Natural killer cell (primary cell): ENCODE data around the gene TANGO2. TPM values are rescaled to one million over a fixed set of nuclear protein-coding genes. Genes with fewer than 3 reads are reported as not detected.

Source experiments
- ATAC-seq, 3 donors: fragments of 150-1000 bp in 2 of 3; fragments of 200-7000 bp in 1 of 3; cut with Tn5 transposase; 1 replicate in 1 of 3; 2 replicates in 2 of 3; pipeline ENCODE4 v1.10.0; 2021; ENCODE audit warnings: mild to moderate bottlenecking in 2 of 3, moderate library complexity in 2 of 3
- DNase-seq, 2 donors: peaks; one replicate each; pipeline versions ENCODE4 v3.0.0 to v3.0.0-alpha.2; 2013 to 2021; ENCODE audit warnings: mixed read lengths in 1 of 2
- H3K27ac ChIP-seq: one replicate; pipeline ENCODE4 v1.5.1; 2013; ENCODE audit warnings: mild to moderate bottlenecking, low read length
- H3K27me3 ChIP-seq: one replicate; pipeline ENCODE4 v1.6.1; 2013; ENCODE audit warnings: low read length; ENCODE audit not compliant: control insufficient read depth, insufficient read depth
- H3K36me3 ChIP-seq: one replicate; pipeline ENCODE4 v1.6.1; 2013; ENCODE audit warnings: low read length; ENCODE audit not compliant: control insufficient read depth, insufficient read depth
- H3K4me1 ChIP-seq: one replicate; pipeline ENCODE4 v1.6.1; 2013; ENCODE audit warnings: low read length; ENCODE audit not compliant: control insufficient read depth, insufficient read depth
- H3K4me3 ChIP-seq: one replicate; pipeline ENCODE4 v1.5.1; 2013; ENCODE audit warnings: low read length
- H3K9me3 ChIP-seq: one replicate; pipeline ENCODE4 v1.6.1; 2013; ENCODE audit warnings: low read length; ENCODE audit not compliant: control insufficient read depth, insufficient read depth
- H3K27ac Mint-ChIP-seq, 2 donors: one replicate each; pipeline ENCODE4 v1.8.0; 2022; ENCODE audit warnings: mild to moderate bottlenecking in 2 of 2, mixed read lengths in 2 of 2, moderate library complexity in 1 of 2
- H3K27me3 Mint-ChIP-seq, 2 donors: one replicate each; pipeline ENCODE4 v1.8.0; 2022; ENCODE audit warnings: low read depth in 2 of 2, mixed read lengths in 2 of 2
- H3K36me3 Mint-ChIP-seq: one replicate; pipeline ENCODE4 v1.8.0; 2022; ENCODE audit warnings: mixed read lengths
- H3K4me1 Mint-ChIP-seq, 2 donors: one replicate each; pipeline ENCODE4 v1.8.0; 2022; ENCODE audit warnings: mixed read lengths in 2 of 2
- H3K4me3 Mint-ChIP-seq: one replicate; pipeline ENCODE4 v1.8.0; 2022; ENCODE audit warnings: mild to moderate bottlenecking, moderate library complexity, mixed read lengths
- H3K9me3 Mint-ChIP-seq, 2 donors: one replicate each; pipeline ENCODE4 v1.8.0; 2022; ENCODE audit warnings: mixed read lengths in 2 of 2
- CTCF ChIP-seq: fragments of 200-600 bp; IDR thresholded peaks from one replicate; pipeline ENCODE4 v1.8.0; 2022; ENCODE audit warnings: antibody characterized with exemption
- WGBS: methylation state at CpG from one replicate; pipeline ENCODE4 v1.1.7; 2013; ENCODE audit warnings: missing lambda C conversion rate; ENCODE audit not compliant: insufficient coverage; 5-methylcytosine and 5-hydroxymethylcytosine counted together
- intact Hi-C: fragments of 100-400 bp; cut with micrococcal nuclease; formaldehyde crosslinking; loops from one replicate; pipeline ENCODE4 v1.14.2; 2022
- total RNA-seq, 4 donors: library from RNA; stranded (reverse); fragments of 120-200 nt in 1 of 4; gene quantifications; one replicate each; pipeline versions ENCODE4 v1.2.3 to v1.2.4, GENCODE V29; 2013 to 2022

TANGO2 gene
- total RNA-seq, 3 donors from 2014 or later (not counting 1 experiment from before 2014, with no cell fraction given), result 33.3 to 53.0 (median 46.2) TPM

DNA sequence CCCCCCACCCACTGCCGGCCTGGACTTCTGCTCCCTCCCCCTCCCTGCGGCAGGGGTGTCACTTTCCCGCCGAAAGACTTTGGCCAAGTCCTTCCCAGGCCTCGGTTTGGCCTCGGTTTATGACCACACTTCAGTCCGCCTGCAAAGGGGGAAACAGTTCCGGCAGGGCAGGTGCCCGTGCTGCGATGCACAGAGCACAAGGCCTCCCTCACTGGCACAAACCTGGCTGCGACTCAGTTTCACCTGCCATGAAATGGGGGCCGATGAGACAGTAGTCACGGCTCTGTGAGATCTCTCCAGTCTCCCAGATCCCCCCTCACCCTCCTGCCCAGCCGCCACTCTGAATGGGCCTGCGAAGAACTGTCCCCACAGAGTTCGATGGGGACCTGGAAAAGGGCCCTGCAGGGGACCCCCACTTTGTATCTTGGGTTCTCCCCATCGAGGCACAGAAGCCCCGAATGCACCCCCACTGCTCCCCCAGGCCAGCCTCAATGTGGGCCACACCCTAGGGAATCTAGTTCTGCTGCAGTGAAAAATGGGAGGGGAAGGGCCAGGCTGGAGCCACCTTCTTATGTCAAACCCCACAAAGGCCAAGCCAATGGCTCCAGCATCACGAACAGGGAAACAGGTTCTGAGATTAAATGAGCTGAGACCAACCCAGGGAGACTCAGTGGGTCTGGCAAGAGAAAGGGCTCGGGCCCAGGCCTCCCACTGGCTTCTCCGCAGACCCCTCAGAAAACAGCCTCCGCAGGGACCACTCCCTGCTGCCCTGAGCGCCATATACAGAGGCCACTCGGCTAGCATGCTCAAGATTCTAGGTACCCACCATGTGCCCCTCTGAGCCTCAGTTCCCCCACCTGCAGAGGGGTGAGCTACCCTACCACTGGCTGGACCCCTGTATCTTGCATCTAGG, 33.3 kb upstream of the TANGO2 start:
- no peak for DNase-seq
- no peak for ATAC-seq
- 80% methylated on average over 23 of the region's 24 CpGs for WGBS
- no peaks in the 10 kb centered on the region for H3K9me3 Mint-ChIP-seq
- H3K36me3 Mint-ChIP-seq, result no peaks in the 10 kb centered on the region
- peaks cover 0 to 16% of the 10 kb centered on the region in 2 donors for H3K4me1 Mint-ChIP-seq
- no peaks in the 10 kb centered on the region for H3K27me3 Mint-ChIP-seq
- H3K4me3 Mint-ChIP-seq, result peak overlapping the region; percentile 69
- Histone ChIP-seq H3K4me1 (peaks cover 27% of the 10 kb centered on the region), H3K36me3 (no peaks in the 10 kb centered on the region), H3K4me3 (no peak overlapping the region), H3K9me3 (no peaks in the 10 kb centered on the region), H3K27ac (no peak overlapping the region), H3K27me3 (no peaks in the 10 kb centered on the region)
- intact Hi-C loops, result loop anchor here (2.0 kb wide), 1 partner anchor 29 kb away; the partner anchor contains the start of gene ARVCF
- no peak overlapping the region for H3K27ac Mint-ChIP-seq
- TF ChIP-seq CTCF, result no peak

- peaks cover 0 to 16% of the 10 kb centered on the region in 2 donors for H3K4me1 Mint-ChIP-seq
- Histone ChIP-seq H3K27ac (no peak overlapping the region), H3K4me3 (no peak overlapping the region), H3K27me3 (no peaks in the 10 kb centered on the region), H3K4me1 (peaks cover 27% of the 10 kb centered on the region), H3K36me3 (no peaks in the 10 kb centered on the region), H3K9me3 (no peaks in the 10 kb centered on the region)
- TF ChIP-seq CTCF, result no peak
- H3K4me3 Mint-ChIP-seq, result peak overlapping the region; percentile 69
- H3K9me3 Mint-ChIP-seq, result no peaks in the 10 kb centered on the region
- no peaks in the 10 kb centered on the region for H3K27me3 Mint-ChIP-seq
- intact Hi-C loops, result no loop called here
- 92% methylated on average over 9 of the region's 9 CpGs for WGBS
- DNase-seq, result no peak
- ATAC-seq, result no peak
- no peaks in the 10 kb centered on the region for H3K36me3 Mint-ChIP-seq
- H3K27ac Mint-ChIP-seq, result no peak overlapping the region
These were observed 32.5 kb upstream of the TANGO2 start for GRCh38 chr22:19988331-19988808.

DNA sequence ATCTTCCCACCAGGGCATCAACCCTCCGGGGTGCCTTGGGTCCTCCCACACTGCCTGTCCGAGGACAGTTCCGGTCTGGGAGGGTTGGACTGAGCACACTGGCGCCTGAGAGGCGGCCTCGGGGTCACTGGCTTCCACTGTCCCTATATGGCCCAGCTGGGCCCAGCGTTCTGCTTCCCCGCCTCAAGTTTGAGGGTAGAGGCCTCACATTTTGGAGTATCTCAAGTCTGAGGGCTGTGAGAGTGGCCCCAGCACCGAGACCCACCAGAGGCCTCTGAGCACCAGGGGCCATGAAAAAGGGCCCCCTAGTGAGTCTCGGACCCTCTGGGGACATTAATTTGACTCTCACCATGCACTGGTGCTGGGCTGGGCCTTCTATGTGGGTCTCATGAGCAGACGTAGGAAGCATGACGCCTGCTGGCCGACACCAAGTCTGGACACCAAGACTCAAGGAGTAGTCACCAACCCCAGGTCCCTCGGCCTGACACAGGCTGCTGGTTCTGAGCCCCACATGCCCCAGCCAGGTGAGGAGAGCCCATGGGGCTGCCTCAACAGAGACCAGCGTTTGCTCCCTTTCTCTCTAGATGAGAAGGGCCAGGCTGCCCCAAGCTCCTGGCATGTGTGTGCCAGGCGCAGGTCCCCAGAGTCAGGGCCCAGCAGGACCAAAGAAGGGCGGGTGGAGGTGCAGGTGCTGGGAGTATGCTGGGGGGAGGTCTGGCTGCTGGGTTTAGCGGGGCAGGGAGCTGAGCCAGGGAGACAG, 31.8 kb upstream of the TANGO2 start:
- Mint-ChIP-seq H3K9me3 (no peaks in the 10 kb centered on the region), H3K4me3 (no peak overlapping the region), H3K27me3 (no peaks in the 10 kb centered on the region), H3K4me1 (peaks cover 0 to 16% of the 10 kb centered on the region in 2 donors), H3K27ac (no peak overlapping the region), H3K36me3 (no peaks in the 10 kb centered on the region)
- Histone ChIP-seq H3K9me3 (no peaks in the 10 kb centered on the region), H3K27me3 (no peaks in the 10 kb centered on the region), H3K36me3 (no peaks in the 10 kb centered on the region), H3K4me1 (peaks cover 27% of the 10 kb centered on the region), H3K27ac (no peak overlapping the region), H3K4me3 (no peak overlapping the region)
- ATAC-seq (no peak), DNase-seq (no peak)
- intact Hi-C loops, result no loop called here
- 89% methylated on average over 18 of the region's 18 CpGs for WGBS
- TF ChIP-seq CTCF, result no peak
